Upper lobe of right lung (tissue), 1 donor: Measurements from ENCODE around the gene SMYD5. TPM values are rescaled to one million over a fixed set of nuclear protein-coding genes. Genes with fewer than 3 reads are reported as not detected.
A peak's percentile ranks its signal among the peaks of the same experiment; 100 is the strongest.

Experiments used
- ATAC-seq: fragments of 200-7000 bp; cut with Tn5 transposase; one replicate; pipeline ENCODE4 v1.9.1; 2020; ENCODE audit warnings: mild to moderate bottlenecking, moderate library complexity
- DNase-seq: peaks from one replicate; pipeline ENCODE4 v3.0.0-alpha.2; 2020
- H3K27ac ChIP-seq: fragments of 200-600 bp; one replicate; pipeline ENCODE4 v1.8.0; 2022
- H3K27me3 ChIP-seq: fragments of 200-600 bp; one replicate; pipeline ENCODE4 v1.8.0; 2022; ENCODE audit warnings: mild to moderate bottlenecking
- H3K36me3 ChIP-seq: fragments of 200-600 bp; one replicate; pipeline ENCODE4 v1.8.0; 2022
- H3K4me1 ChIP-seq: fragments of 200-600 bp; one replicate; pipeline ENCODE4 v1.8.0; 2022
- H3K4me3 ChIP-seq: fragments of 200-600 bp; one replicate; pipeline ENCODE4 v1.8.0; 2022; ENCODE audit warnings: mild to moderate bottlenecking
- H3K9me3 ChIP-seq: fragments of 200-600 bp; one replicate; pipeline ENCODE4 v1.8.0; 2022
- intact Hi-C: fragments of 100-400 bp; cut with DNase I; formaldehyde crosslinking; loops from one replicate; pipeline ENCODE4 v1.11.0; 2022
- total RNA-seq: library from RNA; stranded (reverse); fragmentation: NEBNext Ultra II Directional; extraction: Animal tissue kit (Norgen Biotek cat#: 25700); gene quantifications from one replicate; pipeline ENCODE4 v1.2.1, GENCODE V29; 2021
- TF ChIP-seq, protein P1 (sequence below): fragments of 200-600 bp; IDR thresholded peaks from one replicate; pipeline ENCODE4 v1.8.0; 2022; ENCODE audit warnings: antibody characterized with exemption
- donor health status: DM: no; HTN: yes; CAD: no; lungs with severe emphysema.

SMYD5 gene
- total RNA-seq, 1 donor from 2014 or later = 16.8 TPM

DNA sequence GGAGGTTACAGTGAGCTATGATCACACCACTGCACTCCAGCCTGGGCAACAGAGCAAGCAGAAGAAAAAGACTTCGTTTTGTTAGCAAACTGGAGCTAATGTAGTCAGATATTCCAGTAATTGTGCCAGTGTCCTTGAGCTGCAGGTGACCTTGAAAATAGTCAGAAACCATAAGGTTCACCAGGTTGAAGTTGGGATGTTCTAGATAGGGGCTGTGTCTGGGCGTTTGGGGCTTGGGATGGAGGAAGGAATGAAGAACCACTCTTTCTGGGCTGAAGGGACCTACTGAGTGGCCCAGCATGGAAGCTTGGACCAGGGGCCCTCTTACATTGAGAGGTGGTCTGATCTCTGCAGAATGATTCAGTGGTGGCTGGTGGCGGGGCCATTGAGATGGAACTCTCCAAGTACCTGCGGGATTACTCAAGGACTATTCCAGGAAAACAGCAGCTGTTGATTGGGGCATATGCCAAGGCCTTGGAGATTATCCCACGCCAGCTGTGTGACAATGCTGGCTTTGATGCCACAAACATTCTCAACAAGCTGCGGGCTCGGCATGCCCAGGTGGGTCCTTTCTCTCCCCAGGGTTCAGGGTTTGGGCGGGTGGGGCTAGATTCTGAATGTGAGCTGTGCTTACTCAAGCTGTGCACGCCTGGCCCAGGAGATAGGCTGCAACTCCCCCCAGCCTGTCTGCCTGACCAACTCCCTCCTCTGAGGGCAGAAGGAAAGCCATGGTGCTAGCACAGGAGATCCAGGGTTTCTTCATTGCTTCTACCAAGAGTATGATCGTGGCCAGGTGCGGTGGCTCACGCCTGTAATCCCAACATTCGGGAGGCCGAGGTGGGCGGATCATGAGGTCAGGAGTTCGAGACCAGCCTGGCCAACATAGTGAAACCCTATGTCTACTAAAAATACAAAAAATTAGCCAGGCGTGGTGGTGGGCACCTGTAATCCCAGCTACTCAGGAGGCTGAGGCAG is 37.1 kb downstream of the SMYD5 start:
- Histone ChIP-seq H3K27ac (no peak overlapping the region), H3K4me1 (no peaks in the 10 kb centered on the region), H3K36me3 (peaks cover 82% of the 10 kb centered on the region), H3K27me3 (no peaks in the 10 kb centered on the region), H3K4me3 (no peak overlapping the region), H3K9me3 (no peaks in the 10 kb centered on the region)
- DNase-seq (peak; percentile 56), ATAC-seq (no peak)
- TF ChIP-seq, protein P1, sequence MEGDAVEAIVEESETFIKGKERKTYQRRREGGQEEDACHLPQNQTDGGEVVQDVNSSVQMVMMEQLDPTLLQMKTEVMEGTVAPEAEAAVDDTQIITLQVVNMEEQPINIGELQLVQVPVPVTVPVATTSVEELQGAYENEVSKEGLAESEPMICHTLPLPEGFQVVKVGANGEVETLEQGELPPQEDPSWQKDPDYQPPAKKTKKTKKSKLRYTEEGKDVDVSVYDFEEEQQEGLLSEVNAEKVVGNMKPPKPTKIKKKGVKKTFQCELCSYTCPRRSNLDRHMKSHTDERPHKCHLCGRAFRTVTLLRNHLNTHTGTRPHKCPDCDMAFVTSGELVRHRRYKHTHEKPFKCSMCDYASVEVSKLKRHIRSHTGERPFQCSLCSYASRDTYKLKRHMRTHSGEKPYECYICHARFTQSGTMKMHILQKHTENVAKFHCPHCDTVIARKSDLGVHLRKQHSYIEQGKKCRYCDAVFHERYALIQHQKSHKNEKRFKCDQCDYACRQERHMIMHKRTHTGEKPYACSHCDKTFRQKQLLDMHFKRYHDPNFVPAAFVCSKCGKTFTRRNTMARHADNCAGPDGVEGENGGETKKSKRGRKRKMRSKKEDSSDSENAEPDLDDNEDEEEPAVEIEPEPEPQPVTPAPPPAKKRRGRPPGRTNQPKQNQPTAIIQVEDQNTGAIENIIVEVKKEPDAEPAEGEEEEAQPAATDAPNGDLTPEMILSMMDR = no peak
- intact Hi-C loops = no loop called here

DNA sequence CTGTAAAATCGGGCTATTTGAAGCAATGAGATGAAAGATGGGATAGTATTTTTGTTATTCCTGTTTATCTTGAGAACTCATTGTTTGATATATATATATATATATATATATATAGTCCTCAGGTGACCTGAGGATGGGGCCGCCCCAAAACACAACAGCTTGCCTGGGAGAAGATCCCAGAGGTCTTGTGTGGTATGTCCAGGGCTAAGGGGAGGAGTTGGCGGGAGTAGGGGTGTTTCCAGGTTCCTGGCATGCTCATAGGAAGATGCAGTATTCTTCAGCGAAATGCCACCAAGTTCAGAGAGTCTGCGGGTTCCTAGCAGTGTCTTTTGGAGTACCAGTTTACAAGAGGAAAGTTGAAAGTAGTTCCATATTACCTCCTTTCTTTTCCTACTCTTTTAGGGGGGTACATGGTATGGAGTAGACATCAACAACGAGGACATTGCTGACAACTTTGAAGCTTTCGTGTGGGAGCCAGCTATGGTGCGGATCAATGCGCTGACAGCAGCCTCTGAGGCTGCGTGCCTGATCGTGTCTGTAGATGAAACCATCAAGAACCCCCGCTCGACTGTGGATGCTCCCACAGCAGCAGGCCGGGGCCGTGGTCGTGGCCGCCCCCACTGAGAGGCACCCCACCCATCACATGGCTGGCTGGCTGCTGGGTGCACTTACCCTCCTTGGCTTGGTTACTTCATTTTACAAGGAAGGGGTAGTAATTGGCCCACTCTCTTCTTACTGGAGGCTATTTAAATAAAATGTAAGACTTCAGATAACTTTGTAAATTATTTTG is 38.4 kb downstream of the SMYD5 start:
- DNase-seq (peak; percentile 42), ATAC-seq (no peak)
- TF ChIP-seq, protein P1 = no peak
- Histone ChIP-seq H3K36me3 (peaks cover 69% of the 10 kb centered on the region), H3K27ac (no peak overlapping the region), H3K4me1 (no peaks in the 10 kb centered on the region), H3K27me3 (no peaks in the 10 kb centered on the region), H3K4me3 (no peak overlapping the region), H3K9me3 (no peaks in the 10 kb centered on the region)
- intact Hi-C loops = no loop called here

DNA sequence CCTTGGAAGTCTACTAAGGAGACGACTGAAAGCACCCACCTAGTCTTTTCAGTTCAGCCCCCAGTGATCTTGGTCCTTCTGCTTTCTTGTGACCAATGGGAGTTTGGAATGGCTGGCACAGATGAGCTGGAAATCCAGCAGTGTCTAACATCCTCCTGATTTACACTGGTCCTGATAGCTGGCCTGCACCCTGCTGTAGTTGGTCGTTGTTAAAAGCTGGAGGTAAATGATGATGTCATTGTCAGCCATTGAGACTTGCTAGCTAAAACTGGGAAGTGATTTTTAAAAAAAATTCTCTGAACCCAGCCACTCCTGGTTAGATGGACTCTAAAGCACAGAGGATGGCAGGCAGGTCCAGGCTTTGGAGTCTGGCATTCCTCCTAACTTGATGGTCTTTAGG is 39.4 kb downstream of the SMYD5 start:
- TF ChIP-seq, protein P1 = no peak
- DNase-seq (peak; percentile 6), ATAC-seq (no peak)
- Histone ChIP-seq H3K36me3 (peaks cover 60% of the 10 kb centered on the region), H3K4me3 (no peak overlapping the region), H3K27me3 (no peaks in the 10 kb centered on the region), H3K27ac (no peak overlapping the region), H3K4me1 (no peaks in the 10 kb centered on the region), H3K9me3 (no peaks in the 10 kb centered on the region)
- intact Hi-C loops = no loop called here

DNA sequence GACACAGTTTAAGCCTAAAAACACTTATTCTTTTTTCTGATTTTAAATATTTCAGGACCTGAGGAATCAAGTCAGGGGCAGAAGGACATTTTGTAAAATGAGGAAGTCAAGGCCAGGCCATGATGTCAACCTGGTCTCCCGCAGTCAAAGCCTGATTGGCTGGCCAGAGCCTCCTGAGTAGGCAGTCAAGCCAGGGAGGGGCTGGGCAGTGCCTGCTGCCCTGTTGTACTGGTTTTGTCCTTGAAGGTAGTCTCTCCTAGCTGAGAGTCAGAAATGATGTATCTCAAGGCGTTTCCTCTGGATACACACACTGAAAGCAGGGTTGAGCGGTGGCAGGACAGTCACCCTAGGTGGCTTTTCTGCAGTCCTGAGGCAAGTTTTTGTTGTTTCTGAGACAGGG is 39.9 kb downstream of the SMYD5 start:
- DNase-seq (peak; percentile 44), ATAC-seq (peak; percentile 44)
- no peak overlapping the region for H3K27ac ChIP-seq
- H3K36me3 ChIP-seq = peaks cover 55% of the 10 kb centered on the region
- TF ChIP-seq, protein P1 = no peak
- no peaks in the 10 kb centered on the region for H3K27me3 ChIP-seq
- H3K4me1 ChIP-seq = no peaks in the 10 kb centered on the region
- intact Hi-C loops = no loop called here
- H3K4me3 ChIP-seq = no peak overlapping the region
- no peaks in the 10 kb centered on the region for H3K9me3 ChIP-seq

DNA sequence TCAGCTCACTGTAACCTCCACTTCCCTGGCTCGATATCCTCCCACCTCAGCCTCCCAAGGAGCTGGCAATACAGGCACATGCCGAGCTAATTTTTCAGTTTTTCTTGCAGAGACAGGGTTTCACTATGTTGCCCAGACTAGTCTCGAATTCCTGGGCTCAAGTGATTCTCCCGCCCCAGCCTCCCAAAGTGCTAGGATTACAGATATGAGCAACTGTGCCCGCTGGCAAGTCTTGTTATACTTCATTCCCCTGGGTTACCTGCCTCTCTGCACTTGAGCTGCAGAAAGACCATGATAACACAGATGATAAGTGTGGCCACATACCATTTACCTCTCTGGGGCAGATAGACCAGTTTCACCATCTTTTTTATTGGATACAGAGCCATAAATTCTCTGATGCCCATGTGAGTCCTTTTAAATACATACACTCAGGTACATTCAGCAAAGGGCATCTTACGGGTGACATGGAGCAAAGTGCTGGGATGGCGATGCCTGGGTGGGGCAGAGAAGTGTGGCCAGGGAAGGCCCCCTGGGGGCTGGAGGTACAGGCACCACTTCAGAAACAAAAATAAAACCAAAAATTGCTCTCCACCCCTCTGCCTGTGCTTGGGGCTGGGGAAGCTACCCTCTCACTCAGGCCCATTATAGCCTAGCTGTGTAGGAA is 40.4 kb downstream of the SMYD5 start:
- no peak overlapping the region for H3K27ac ChIP-seq
- ATAC-seq (no peak), DNase-seq (peak; percentile 9)
- no peaks in the 10 kb centered on the region for H3K4me1 ChIP-seq
- TF ChIP-seq, protein P1 = no peak
- H3K9me3 ChIP-seq = no peaks in the 10 kb centered on the region
- H3K36me3 ChIP-seq = peaks cover 49% of the 10 kb centered on the region
- intact Hi-C loops = no loop called here
- no peak overlapping the region for H3K4me3 ChIP-seq
- no peaks in the 10 kb centered on the region for H3K27me3 ChIP-seq
